AG08395 (cell line): ENCODE results near the gene PLCH1.

Experiments used
- DNase-seq: peaks from one replicate; pipeline ENCODE4 v3.0.0; 2012; ENCODE audit warnings: mixed read lengths, low spot score

The PLCH1 gene

DNA sequence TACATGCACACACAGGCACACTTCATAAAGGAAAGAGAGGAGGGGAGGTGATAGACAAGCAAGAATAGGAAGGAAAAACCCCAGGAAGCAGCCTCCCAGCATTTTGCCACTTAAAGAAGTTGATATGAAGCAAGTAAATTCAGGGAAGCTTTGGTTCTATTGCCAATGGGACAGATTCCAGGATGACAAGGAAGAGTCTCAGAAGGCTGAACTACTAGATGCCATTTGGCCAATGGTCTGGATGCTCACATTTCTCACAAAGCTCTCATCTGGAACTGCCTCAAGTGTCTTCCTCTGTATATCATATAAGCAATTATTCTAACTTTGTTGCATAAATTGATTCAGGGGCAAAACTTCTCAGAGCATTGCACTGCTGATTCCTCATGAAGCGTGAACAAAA lies 372.6 kb downstream of the PLCH1 start:
- DNase-seq, result no peak

DNA sequence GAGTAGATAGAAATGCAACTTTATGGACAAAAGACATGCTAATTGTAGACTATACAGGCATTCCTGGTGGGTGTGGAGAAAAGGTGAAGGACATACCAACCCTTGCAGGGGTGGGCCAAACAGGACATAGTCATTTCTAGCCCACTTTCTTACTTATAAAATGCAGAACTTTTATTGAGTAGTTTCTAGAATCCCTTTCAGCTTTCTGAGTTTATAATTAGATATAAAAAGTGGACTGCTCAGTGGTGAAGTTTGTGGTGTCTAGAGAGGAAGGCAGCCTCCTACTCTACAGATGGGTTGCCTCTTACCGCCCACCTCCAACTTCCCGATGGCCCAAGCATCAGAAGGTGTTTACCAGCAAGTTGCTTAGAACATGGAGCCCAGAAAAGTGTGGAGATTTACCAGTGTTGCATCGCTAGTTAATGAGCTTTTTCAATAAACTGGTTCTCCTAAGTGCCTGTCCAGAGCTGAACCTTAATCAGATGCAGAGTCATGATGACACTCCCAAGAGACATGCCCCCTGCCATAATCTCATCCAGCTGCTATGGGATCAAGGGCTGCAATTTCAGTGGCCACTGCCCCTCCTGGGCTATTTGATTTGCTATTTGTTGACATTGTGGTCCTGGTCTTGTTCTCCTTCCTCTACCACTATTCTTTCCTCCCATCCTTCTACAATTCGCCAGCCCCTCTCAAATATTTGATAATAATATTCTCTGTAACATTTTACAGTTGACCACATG lies 373.9 kb downstream of the PLCH1 start:
- DNase-seq, result no peak

DNA sequence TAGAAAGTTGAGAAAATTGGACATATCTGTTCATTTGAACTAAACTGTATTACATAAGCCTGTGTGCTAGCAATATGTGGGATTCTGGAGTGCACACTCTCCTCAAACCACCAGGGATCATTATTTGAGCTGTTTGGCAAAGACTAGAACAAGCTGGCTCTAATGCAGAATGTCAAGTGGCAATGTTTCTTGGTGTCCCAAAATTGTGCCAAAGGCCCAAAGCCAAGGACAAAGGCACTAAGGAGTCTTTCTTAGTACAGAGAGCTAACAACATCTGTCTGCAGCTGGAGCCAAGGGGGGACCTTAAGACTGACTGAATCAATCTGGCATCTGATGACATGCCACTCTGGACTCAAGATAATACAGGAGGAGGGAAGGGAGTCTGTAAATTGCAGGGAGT lies 374.7 kb downstream of the PLCH1 start:
- no peak for DNase-seq

DNA sequence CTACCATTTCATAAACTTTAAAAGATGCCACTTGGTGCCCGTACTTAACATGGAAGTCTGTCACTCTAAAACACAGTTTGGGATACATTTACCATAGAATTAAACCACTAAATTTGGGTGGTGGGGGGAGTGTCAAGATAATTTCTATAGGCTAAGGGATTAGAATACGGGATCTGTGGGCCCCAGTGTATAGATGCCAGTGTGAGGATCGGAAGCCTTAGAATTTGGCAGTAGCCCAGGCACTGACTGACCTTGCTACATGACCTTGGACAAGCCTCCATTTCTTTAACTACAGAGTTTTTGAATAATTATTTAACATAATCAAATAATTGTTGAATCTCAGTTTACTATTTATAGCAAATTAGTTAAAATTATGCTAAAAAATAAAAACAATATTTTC lies 375.1 kb downstream of the PLCH1 start:
- DNase-seq, result no peak

DNA sequence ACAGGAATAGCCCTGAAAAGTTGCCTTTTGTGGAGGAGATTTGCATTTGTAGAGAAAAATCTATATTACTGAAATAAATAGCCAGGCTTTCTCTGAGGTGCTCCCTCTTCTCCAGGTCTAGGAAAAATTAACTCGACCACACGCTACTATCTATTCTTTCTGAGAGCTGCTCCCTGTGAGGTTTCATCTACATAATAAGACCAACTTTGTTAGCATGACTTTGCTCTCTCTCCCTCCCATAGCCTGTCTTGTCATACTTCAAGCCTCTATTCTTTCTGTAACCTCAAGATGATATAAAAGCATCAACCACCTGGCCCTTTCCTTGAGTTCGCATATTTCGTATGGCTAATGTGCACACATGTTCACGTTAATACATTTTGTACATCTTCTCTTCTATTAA lies 375.6 kb downstream of the PLCH1 start:
- no peak for DNase-seq

DNA sequence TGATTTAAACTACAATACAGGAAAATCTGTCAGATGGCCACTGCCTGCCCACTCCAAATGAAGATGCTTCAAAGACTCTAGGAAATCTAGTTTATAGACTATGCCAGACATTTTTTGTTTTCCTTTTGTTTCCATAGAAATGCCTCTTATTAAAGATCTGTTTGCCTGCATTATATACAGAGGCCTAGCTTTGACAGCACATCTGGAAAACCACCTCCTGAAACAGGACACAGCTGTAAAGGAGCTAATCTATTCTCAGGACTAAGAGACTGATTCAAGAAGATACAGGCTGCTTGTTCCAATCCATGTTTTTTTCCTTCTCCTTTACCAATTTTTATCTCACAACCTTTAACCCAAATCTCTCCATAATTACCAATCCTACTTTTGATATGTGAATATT lies 376.1 kb downstream of the PLCH1 start:
- no peak for DNase-seq

DNA sequence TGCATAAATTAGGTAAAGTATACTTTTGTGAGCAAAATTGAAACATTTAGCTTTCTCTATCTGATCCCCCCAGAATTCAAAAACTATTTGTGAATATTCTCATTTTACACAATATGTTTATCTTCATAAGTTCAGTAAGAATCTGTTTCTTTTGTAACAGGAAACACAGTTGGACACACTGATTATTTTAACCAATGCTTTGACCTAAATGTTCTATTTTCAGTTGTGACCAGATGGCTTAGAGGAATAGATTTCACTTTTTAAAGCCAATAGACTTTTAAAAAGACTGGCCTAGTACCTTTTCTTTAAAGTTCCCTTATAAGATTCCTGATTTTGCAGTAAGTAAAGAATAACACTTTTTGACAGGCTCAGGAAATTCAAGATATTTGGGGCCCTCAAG lies 377.4 kb downstream of the PLCH1 start:
- DNase-seq, result no peak

DNA sequence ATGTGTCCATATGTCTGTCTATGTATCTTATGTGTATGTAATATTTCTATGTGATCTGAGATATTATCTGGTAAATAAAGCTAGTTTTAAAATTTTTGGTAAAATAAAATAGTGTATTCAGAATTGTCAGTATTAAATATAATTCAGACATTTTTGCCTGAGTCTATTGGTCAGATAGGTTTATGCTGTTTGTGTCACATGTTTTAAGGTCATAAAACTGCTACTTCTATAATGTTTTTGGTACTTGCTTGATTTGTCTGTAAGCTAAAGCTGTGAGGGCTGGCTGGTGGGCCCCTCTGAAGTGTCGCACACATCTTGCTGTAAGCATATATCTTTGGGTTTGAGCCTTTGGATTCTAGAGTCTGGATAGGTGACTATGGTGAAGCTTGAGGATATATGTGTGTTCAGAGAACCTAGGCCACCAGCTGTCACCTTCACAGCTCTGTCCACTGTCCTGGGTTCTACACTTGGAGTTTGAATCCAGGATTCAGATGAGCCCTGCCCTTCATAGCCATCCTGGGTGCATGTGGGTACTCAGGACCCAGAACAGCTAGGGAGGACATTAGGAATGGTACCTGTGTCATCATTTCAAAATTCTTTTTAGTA lies 379.6 kb downstream of the PLCH1 start:
- no peak for DNase-seq

DNA sequence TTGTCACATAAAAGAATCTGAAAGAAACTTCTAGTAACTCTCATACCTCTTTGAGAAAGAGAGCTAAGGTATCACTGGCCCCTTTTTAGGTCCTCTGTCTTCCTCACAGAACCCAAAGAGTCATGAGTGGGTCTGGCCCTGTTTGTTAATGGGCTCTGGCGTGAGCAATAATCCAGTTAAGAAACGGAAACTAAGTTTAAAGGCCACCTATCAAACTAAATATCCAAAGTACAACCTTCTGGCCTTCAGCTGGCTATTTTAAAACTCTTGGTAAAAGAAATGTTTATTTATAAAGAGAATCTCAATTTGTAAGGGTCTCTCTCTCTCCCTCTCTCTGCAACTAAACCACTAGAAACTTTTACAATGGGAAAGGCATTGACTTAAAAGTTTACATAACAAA lies 380.4 kb downstream of the PLCH1 start:
- no peak for DNase-seq

DNA sequence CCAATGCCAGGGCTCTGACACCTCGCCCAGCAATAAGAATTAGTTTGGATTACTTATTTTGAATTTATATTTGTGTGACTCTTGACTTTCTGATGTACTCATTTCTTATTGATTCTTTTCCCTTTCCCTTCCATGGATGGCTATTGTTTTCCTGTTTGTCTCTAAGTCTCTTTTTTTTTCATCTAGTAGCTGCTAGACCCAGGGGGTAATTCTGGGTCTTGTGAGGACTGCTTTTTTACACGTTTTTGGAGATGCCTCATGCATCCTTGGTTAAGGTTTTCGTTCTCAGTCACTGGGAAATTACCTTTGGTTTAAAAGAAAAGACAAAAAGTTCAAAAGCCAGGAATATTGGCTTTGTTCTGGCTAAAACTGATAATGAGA lies 381.2 kb downstream of the PLCH1 start:
- no peak for DNase-seq

DNA sequence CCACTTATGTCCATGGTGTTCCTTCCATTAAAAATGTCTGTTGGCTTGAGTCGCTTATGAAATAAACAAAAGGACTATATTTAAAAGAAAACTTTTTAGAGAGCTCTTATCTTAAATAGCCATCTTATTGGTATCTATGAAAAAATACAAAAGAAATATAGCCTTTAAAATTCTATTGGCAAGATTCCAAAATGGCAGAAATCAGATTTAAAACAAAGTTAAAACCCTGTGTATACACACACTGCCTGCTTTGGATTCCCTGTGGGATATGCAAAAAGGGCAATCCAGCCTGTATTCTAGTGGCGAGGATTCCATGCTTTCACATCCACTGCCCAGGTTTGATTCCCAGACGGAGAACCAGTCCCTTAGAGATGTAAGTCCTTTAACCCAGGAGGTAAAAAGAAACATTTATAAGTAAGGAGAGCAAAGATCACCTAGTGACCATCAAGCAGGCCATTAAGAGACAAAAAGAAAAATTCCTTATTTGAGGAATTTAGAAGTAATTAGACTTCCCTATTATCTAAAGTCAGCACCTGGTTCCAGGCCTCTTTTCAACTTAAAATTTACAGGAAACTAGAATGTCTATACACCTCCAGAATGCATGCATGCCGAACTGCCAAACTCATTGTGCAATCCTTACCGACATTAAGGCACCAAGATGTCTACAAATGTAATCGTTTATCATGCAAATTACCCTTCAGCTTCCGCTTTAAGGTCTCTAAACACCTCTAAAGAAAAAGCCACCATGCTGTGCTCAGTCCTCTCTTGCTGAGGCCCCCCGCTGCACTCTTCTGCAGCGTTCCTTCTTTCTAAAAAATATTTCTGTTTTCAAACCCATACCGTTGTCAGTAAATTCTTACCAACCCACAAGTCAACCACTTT lies 381.8 kb downstream of the PLCH1 start:
- DNase-seq, result no peak

DNA sequence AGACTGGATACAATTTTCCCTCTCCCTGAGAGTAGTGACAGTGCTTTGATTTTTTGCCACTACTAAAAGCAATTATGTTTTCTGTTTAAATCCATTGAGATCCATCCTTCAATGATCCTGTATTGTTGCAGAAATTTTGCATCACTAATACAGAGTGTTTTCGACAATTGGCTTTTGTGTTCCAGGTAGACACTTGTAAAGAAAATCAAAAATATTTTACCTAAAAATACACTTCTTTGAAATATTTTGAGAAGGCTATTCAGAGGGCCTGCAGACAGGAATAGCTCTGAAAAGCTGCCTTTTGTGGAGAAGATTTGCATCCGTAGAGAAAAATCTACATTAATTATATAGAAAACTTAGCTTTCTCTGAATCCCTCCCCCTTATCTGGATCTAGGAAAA lies 384.6 kb downstream of the PLCH1 start:
- DNase-seq, result no peak

DNA sequence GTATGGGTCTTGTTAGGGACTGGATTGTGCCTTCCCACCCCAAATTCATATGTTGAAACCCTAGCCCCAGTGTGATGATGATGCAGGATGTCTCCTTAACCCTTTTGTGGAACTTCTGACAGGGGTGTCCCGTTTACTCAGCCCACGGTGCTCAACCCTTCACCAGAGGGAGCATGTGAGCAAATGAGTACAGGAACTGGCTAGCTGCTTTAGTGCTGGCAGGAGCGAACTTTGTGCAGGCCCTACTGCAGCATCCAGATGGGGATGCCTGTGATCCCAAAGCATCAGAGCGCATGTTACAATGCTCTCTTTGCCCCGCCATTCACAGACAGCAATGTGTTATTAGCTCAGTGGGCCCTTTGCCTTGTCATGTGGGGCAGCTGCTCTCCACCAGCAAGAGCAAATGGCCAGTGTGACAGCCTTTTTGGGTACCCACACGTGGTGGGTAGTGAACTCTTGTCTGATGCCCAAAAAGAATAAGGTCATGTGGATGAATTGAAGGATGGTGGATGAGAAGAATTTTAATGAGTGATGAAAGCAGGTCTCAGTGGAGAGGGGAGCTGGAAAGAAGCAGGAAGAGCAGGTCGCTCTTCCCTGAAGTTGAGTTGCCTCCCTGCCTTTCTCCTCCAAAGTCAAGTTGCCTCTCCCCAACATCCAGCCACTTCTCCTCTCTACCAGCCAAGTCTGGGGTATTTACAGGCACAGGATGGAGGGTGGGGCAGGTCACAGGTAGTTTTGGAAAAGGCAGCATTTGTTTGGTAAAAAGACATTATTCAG lies 388.1 kb downstream of the PLCH1 start:
- no peak for DNase-seq

DNA sequence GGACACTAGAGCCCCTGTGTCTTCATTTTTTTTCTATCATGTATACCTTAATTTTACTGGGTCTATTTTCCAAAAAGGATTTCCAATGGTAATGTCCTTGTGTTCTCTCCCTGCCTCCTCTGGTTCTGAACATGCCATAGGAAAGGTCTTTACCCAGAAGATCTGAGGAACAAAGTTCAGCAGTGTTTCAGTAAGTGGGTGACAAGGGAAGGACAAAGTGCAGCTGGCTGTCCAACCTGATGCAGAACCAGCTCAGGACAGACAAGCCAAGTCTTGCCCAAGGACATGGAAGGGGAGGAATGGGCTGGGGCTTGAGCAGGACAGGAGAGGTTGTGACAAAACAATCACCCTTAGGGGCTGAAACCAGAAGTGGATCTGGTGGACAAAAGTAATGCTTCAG lies 390.2 kb downstream of the PLCH1 start:
- no peak for DNase-seq

DNA sequence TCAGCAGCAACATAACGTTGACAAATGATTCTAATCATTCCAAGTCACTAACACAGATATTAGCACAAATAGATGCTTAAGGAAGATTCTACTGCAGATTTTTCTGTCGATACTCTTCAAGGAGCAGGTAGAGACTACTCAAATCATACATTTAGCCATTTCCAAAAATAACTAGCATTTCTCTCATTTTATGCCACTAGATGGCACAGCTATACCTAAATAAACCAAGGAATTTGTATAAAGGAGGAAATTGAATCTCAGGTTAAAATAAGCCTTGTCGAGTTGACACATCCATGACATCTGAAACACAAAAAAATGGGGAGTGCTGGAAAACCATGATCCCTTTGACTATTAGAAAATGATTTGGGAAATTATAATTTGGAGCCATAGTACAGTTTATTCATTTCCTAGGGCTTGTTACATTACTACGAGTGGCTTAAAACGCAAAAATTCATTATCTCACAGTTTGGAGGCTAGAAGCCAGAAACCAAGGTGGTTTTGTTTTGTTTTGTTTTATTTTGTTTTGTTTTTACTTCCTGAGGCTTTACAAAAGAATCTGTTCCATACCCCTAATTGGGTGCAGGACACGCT lies 391.9 kb downstream of the PLCH1 start:
- DNase-seq, result peak; percentile 57

DNA sequence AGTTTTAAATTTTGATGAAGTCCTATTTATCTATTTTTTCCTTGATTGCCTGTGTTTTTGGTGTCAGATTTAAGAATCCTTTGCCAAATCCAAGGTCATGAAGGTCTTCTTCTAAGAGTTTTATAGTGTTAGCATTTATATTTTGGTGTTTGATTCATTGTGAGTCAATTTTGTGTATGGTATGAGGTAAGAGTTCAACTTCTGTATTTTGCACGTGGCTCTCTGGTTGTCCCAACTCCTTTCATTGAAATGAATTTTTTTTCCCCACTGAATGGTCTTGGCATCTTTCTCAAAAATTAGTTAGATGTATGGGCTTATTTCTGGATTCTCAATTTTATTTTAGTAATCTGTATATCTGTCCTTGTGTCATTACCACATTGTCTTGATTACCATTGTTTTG lies 394.3 kb downstream of the PLCH1 start:
- no peak for DNase-seq

DNA sequence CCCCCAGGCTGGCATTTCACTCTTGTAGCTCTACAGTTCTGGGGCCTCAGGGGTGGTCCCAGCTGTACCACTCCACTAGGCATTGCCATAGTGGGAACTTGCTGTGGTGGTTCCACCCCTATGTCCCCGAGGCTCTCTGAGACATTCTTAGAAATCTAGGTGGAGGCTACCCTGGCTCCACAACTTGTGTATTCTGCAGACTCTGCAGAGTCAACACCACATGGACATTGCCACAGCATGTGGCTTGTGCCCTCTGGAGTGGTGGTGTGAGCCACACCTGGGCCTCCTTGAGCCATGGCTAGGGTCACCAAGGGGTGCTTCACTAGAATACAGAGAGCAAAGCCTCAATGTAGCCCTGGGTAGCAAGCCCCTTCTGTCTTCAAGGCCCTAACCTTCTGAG lies 397.0 kb downstream of the PLCH1 start:
- no peak for DNase-seq

DNA sequence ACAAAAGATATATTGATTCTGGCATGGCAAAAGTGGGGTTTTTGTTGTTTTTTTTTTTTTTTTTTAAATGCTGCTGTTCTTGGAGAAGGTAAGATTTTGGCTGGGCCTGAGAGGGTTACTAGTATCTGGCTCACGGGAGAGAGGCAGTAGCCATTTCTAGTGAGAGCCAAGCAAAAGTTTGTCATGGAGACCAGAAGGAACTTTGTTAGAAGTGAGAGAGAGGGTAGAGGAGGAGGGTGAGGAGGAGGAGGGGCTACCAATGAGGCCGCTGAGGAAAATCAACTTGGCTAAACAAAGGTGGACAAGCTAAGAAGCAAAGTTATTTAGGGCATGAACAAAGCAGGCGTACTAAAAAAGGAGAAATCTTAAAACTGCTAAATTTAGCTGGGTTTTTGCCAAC lies 402.5 kb downstream of the PLCH1 start:
- no peak for DNase-seq

DNA sequence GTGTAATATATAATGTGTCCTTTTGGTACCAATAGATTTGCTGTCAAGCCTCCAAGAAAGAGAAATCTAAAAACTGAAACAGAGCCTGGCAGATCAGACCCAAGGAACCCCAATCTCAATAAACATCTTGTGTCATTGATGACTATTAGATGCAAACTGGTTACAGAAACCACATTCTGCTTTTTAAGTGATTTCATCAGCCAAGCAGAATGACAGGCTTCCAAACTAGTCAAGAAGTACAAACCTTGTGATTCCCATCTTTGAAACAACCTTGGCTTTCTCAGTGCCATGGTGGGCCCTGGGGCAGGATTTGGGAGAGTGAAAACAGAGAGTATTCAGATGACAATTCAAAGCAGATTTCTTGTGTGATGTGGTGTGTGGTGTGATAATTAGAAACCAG lies 405.8 kb downstream of the PLCH1 start:
- no peak for DNase-seq

DNA sequence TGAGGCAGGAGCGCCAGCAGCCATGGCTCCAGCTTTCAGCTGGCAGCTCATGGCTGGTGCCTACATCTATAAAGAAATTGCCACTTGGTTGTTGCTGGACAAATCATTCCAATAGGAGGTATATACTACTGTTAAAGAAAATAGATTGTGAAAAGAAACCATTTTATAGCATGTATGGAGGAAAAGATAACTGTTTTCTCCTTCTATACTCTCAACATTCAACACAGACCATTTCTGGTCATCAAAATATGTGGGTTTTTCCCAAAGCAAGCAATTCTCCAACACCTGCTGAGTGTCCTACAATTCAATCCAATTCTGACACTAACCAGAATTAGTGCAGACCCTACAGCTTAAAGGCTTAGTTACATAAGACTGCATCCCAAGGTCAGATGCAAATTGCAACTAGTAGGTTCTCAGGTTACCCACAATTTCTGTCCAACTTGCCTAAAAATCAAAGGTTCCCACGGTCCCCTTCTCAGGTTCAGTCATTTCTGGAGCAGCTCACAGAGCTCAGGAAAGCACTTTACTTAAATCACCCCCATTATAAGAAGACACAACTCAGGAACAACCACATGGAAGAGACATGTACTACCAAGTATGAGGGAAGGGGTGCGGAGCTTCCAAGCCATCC lies 409.0 kb downstream of the PLCH1 start:
- DNase-seq, result no peak

DNA sequence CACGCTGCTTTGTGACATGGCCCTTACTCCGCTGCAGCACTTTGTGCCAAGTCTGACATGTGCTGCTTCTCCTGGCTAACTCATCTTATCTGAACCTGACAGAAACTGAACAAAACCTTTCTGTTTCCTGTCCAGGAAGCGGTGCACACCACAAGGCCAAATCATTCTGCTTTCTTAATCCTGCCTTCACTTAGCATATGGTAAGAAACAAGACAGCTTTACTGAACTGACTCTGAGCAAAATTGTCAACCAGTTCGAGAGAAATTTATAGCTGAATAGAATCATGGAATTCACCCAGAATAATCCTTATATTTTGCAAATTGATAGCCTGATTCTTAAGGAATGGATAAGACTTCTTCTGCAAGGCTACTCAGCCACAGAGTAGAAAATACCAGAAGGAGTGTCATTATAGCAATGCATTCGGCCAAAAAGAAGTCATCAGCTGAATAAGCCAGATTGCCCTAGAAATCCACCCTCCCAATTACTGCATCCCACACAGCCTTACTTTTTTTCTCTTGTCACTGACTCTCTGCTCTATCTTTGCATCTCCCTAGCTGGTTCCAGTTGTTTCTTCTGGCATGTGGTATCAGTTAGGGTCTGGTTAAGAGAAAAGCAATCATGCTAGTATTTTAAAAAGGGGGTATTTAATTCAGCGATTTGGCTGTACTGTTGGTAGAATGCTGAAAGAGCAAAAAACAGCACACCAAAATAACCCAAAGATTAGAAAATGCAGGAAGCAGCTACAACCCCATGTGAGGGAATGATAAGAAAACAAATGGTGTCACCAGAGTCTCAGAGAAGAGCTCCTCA lies 409.8 kb downstream of the PLCH1 start:
- no peak for DNase-seq
